Measurements from ENCODE around the gene ZNF184.
"Not testable (repeated sequence)": the region's sequence is repeated elsewhere in the genome, so short reads cannot be mapped to it uniquely, and the experiment has no call there.

ZNF184 gene

DNA sequence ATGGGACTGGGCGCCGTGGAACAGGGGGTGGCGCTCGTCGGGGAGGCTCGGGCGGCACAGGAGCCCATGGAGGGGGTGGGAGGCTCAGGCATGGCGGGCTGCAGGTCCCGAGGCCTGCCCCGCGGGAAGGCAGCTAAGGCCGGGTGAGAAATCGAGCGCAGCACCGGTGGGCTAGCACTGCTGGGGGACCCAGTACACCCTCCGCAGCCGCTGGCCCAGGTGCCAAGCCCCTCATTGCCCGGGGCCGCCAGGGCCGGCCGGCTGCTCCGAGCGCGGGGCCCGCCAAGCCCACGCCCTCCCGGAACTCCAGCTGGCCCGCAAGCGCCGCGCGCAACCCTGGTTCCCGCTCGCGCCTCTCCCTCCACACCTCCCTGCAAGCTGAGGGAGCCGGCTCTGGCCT, 48.1 kb downstream of the ZNF184 start:
- not testable (repeated sequence) for DNase-seq (ENCODE audit: low spot score)

DNA sequence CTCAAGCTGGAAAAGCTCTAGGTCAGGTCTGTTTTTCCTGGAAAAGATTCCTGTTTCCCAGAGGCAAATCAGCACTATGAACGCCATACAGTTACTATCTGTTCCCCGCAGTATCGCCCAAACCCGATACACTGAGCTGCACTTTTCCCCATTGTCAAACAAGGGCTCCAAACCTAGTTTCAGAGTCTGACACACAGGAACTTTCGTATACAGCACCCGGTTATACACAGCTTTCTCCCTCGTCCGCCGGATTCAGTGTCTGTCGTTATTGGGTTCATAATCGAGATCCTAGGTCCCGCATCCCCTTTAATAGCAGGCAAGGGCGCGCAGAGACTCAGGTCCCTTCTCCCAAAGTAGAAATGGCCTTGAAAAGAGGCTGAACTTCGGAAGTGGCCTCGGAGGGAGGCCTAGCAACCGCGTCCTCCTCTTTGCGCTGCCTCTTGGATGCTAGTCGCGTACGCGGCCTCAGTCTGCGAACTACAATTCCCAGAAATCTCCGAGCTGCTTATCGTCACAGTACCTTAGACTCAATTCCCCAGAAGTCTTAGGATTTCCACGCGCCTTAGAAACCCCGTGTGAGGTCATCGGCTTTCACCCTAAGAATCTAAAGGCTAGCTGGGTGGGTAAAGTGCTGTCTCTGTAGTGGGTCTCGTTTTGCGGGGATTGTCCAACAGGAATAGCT, 50.1 kb downstream of the ZNF184 start:
- DNase-seq (ENCODE audit: low spot score), result no peak

DNA sequence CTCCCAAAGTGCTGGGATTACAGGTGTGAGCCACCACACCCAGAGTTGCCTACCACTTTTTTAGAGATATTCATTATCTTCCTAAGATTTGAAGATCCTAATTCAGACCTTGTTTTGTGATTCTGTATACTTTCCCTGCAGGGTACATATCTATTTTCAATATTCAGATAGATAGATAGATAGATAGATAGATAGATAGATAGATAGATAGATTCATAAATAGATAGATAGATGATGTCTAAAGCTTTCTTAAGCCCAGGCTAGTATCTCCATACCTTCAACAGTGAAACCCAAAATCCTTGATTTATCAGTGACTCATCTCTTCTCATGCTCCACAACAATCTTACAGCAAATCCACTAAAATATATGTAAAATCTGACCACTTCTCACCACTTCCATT, 53.5 kb downstream of the ZNF184 start:
- no peak for DNase-seq (ENCODE audit: low spot score)

DNA sequence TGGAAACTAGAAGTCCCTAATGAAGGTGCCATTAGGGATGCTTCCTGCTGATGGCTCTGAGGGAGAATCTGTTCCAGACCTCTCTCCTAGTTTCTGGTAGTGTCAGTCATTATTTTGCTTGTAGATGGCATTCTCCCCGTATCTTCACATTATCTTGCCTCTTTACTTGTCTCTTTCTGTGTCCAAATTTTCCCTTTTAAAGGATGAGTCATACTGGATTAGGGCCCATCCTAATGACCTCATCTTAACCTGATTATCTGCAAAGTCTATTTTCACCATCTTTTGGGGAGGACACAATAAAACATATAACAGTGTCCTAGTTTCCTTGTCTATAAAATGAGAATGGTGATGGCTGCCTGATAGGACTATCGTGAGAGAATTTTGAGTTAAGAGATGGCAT, 57.0 kb downstream of the ZNF184 start:
- DNase-seq (ENCODE audit: low spot score), result no peak

DNA sequence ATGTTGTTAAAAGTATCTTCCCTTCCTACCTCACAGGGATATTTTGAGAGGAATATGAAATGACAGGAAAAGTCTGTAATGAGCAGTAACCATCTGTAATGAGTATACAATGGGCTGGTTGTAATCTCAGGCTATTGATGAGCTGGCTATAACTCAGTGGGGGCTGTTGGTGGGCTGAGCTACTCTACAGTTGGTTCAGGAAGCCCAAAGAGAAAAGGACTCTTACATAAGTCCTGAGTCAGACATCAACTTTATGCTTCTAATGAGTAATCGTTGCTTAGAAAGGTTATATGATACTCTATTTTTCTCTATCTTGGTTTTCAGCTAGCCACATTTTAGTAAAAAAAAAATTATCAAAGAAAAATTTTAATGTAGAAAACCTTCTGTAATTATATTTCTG, 57.9 kb downstream of the ZNF184 start:
- DNase-seq (ENCODE audit: low spot score), result no peak

- no peak for DNase-seq (ENCODE audit: low spot score)
Observed at GRCh38 chr6:27414300-27414699, 58.6 kb downstream of the ZNF184 start.

GRCh38 chr6:27407153-27407814, 65.6 kb downstream of the ZNF184 start:
- DNase-seq (ENCODE audit: low spot score), result no peak

- DNase-seq (ENCODE audit: low spot score), result no peak
Observed at GRCh38 chr6:27406085-27406484, 66.8 kb downstream of the ZNF184 start.

DNA sequence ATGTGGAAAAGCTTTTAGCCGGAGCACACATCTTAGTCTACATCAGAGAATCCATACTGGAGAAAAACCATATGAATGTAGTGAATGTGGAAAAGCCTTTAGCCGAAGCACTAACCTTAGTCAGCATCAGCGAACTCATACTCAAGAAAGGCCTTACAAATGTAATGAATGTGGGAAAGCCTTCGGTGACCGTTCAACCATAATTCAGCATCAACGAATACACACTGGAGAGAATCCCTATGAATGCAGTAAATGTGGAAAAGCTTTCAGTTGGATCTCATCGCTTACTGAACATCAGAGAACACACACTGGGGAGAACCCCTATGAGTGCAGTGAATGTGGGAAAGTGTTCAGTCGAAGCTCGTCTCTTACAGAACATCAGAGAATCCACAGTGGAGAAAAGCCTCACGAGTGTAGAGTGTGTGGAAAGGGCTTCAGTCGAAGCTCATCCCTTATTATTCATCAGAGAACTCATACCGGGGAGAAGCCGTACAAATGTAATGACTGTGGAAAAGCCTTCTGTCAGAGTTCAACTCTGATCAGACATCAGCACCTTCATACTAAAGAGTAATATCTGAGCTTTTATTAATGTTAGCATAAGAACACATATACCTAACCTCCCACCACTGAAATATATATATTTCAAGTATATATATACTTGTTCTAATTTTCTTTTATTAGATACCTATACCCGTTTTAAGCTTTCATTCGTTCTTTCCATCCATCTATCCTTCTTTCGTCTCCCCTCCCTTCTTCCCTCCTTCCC, 71.8 kb downstream of the ZNF184 start:
- DNase-seq (ENCODE audit: low spot score), result no peak

Data from hepatic stellate cell (primary cell).